Measurements from ENCODE around the gene SMLR1. TPM values are rescaled to one million over a fixed set of nuclear protein-coding genes. Genes with fewer than 3 reads are reported as not detected.

Gene SMLR1
- polyA plus RNA-seq, 3 donors: 1.5 to 3.6 (median 3.3) TPM

- DNase-seq: no peak
These were observed 11.8 kb upstream of the SMLR1 start for GRCh38 chr6:130815200-130816071.

GRCh38 chr6:130822736-130823135 lies 4.5 kb upstream of the SMLR1 start:
- DNase-seq: no peak

GRCh38 chr6:130824978-130825694 lies 2.1 kb upstream of the SMLR1 start:
- no peak for DNase-seq

GRCh38 chr6:130825772-130826441 lies 1.3 kb upstream of the SMLR1 start:
- DNase-seq: no peak

GRCh38 chr6:130826442-130827246 lies 562 bp upstream of the SMLR1 start:
- no peak for DNase-seq

- no peak for DNase-seq
These were observed 2.2 kb downstream of the SMLR1 start for GRCh38 chr6:130829333-130829910.

- no peak for DNase-seq
These were observed 4.4 kb downstream of the SMLR1 start for GRCh38 chr6:130831607-130832006.

- DNase-seq: no peak
These were observed 6.4 kb downstream of the SMLR1 start for GRCh38 chr6:130833569-130833968.

- no peak for DNase-seq
These were observed 7.5 kb downstream of the SMLR1 start for GRCh38 chr6:130834482-130835251.

- no peak for DNase-seq
These were observed 8.9 kb downstream of the SMLR1 start for GRCh38 chr6:130836055-130836640.

- DNase-seq: no peak
These were observed 9.9 kb downstream of the SMLR1 start for GRCh38 chr6:130837067-130837466.

- DNase-seq: no peak
These were observed 11.1 kb downstream of the SMLR1 start for GRCh38 chr6:130838250-130838860.

- no peak for DNase-seq
These were observed 11.7 kb downstream of the SMLR1 start for GRCh38 chr6:130838951-130839350.

- DNase-seq: no peak
These were observed 12.2 kb downstream of the SMLR1 start for GRCh38 chr6:130839379-130839778.

GRCh38 chr6:130840050-130840449 lies 12.8 kb downstream of the SMLR1 start:
- no peak for DNase-seq

GRCh38 chr6:130841128-130841728 lies 14.0 kb downstream of the SMLR1 start:
- DNase-seq: no peak

GRCh38 chr6:130843575-130844320 lies 16.5 kb downstream of the SMLR1 start:
- peak; percentile 40 for DNase-seq

GRCh38 chr6:130846501-130846900 lies 19.3 kb downstream of the SMLR1 start:
- no peak for DNase-seq
